ENCODE results near the gene GALM.

Gene GALM

DNA sequence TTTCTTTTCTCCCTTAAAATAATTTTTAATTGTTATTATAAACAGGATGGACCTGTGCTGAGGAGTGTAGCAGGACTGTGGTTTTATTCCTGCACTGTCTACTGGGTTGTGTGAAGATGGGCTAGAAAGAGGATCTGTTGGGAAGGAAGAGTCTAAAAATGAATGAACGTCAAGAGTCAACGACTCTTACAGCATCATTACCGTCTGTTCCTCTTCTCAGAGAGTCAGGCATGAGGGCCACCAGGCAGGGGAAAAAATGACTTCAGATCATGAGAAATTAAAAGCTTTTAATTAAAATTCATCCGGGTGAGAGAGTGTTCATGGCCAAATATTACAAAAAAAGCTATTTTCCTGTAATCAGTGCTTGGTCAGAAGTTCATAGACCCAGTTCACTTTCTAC is 52.7 kb downstream of the GALM start:
- no peak overlapping the region for H2AK5ac ChIP-seq (ENCODE audit: low read length)
- no peaks in the 10 kb centered on the region for H3K79me1 ChIP-seq (ENCODE audit: low read length)
- no peaks in the 10 kb centered on the region for H3K79me2 ChIP-seq (ENCODE audit: control insufficient read depth, insufficient read depth, low read length, poor library complexity)
- DNase-seq, result no peak
- H2AFZ ChIP-seq (ENCODE audit: insufficient read depth, low read length, poor library complexity), result no peak overlapping the region
- no peaks in the 10 kb centered on the region for H3K36me3 ChIP-seq (ENCODE audit: control insufficient read depth in 1 of 2, insufficient read depth in 2 of 2, low read length in 2 of 2)
- H3K4me2 ChIP-seq (ENCODE audit: low read length), result no peak overlapping the region
- H3K27me3 ChIP-seq (ENCODE audit: insufficient read depth, low read length), result no peaks in the 10 kb centered on the region
- no peak overlapping the region for H2BK120ac ChIP-seq (ENCODE audit: insufficient read depth, low read length, poor library complexity)
- H3K9me3 ChIP-seq (ENCODE audit: insufficient read depth, low read depth, low read length), result no peaks in the 10 kb centered on the region
- no peak overlapping the region for H4K8ac ChIP-seq (ENCODE audit: low read depth, low read length)
- H2BK12ac ChIP-seq (ENCODE audit: low read length), result no peak overlapping the region
- H3K4ac ChIP-seq (ENCODE audit: low read depth, low read length), result no peak overlapping the region
- no peak overlapping the region for H3K9ac ChIP-seq (ENCODE audit: low read length)
- no peak overlapping the region for H2BK5ac ChIP-seq (ENCODE audit: low read depth, low read length, poor library complexity)
- H3K14ac ChIP-seq (ENCODE audit: low read length), result no peak overlapping the region
- no CpG with 5 or more reads among the region's 4 CpGs for WGBS (ENCODE audit: extremely low coverage, insufficient coverage, insufficient read length)
- no peak overlapping the region for H4K91ac ChIP-seq (ENCODE audit: low read depth, low read length)
- no peak overlapping the region for H3K4me3 ChIP-seq (ENCODE audit: low read depth, low read length)
- H3K18ac ChIP-seq (ENCODE audit: low read length), result no peak overlapping the region
- no peak overlapping the region for H4K12ac ChIP-seq (ENCODE audit: low read depth, low read length)
- no peak overlapping the region for H3K23ac ChIP-seq (ENCODE audit: low read length)
- H3K27ac ChIP-seq (ENCODE audit: low read depth, low read length), result no peak overlapping the region
- H3K4me1 ChIP-seq (ENCODE audit: control insufficient read depth in 1 of 2, insufficient read depth in 2 of 2, low read length in 2 of 2), result no peaks in the 10 kb centered on the region

DNA sequence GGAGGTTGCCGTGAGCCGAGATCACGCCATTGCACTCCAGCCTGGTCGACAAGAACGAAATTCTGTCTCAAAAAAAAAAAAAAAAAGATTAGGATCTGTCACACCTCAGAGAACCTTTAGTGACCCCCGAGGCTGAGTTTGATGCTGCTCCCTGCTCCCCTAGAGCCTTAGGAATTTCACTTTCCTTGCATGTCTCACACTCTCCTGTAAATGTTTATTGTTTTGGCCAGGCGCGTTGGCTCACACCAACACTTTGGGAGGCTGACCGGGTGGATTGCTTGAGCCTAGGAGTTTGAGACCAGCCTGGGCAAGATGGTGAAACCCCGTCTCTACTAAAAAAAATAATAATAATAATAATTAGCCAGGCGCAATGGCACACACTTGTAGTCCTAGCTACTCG is 53.8 kb downstream of the GALM start:
- no peak overlapping the region for H2AK5ac ChIP-seq (ENCODE audit: low read length)
- no peaks in the 10 kb centered on the region for H3K79me2 ChIP-seq (ENCODE audit: control insufficient read depth, insufficient read depth, low read length, poor library complexity)
- no peaks in the 10 kb centered on the region for H3K27me3 ChIP-seq (ENCODE audit: insufficient read depth, low read length)
- H3K36me3 ChIP-seq (ENCODE audit: control insufficient read depth in 1 of 2, insufficient read depth in 2 of 2, low read length in 2 of 2), result no peaks in the 10 kb centered on the region
- no peak overlapping the region for H3K4ac ChIP-seq (ENCODE audit: low read depth, low read length)
- H3K27ac ChIP-seq (ENCODE audit: low read depth, low read length), result no peak overlapping the region
- H3K9ac ChIP-seq (ENCODE audit: low read length), result no peak overlapping the region
- no peak overlapping the region for H3K18ac ChIP-seq (ENCODE audit: low read length)
- no peak overlapping the region for H3K23ac ChIP-seq (ENCODE audit: low read length)
- H2BK12ac ChIP-seq (ENCODE audit: low read length), result no peak overlapping the region
- no peak overlapping the region for H4K12ac ChIP-seq (ENCODE audit: low read depth, low read length)
- no peak overlapping the region for H3K14ac ChIP-seq (ENCODE audit: low read length)
- no peaks in the 10 kb centered on the region for H3K9me3 ChIP-seq (ENCODE audit: insufficient read depth, low read depth, low read length)
- H3K4me2 ChIP-seq (ENCODE audit: low read length), result no peak overlapping the region
- H3K4me1 ChIP-seq (ENCODE audit: control insufficient read depth in 1 of 2, insufficient read depth in 2 of 2, low read length in 2 of 2), result no peaks in the 10 kb centered on the region
- no peak overlapping the region for H4K91ac ChIP-seq (ENCODE audit: low read depth, low read length)
- H2BK5ac ChIP-seq (ENCODE audit: low read depth, low read length, poor library complexity), result no peak overlapping the region
- no peaks in the 10 kb centered on the region for H3K79me1 ChIP-seq (ENCODE audit: low read length)
- H2BK120ac ChIP-seq (ENCODE audit: insufficient read depth, low read length, poor library complexity), result no peak overlapping the region
- H4K8ac ChIP-seq (ENCODE audit: low read depth, low read length), result no peak overlapping the region
- H3K4me3 ChIP-seq (ENCODE audit: low read depth, low read length), result no peak overlapping the region
- H2AFZ ChIP-seq (ENCODE audit: insufficient read depth, low read length, poor library complexity), result no peak overlapping the region
- DNase-seq, result no peak
- WGBS (ENCODE audit: extremely low coverage, insufficient coverage, insufficient read length), result no CpG with 5 or more reads among the region's 12 CpGs

DNA sequence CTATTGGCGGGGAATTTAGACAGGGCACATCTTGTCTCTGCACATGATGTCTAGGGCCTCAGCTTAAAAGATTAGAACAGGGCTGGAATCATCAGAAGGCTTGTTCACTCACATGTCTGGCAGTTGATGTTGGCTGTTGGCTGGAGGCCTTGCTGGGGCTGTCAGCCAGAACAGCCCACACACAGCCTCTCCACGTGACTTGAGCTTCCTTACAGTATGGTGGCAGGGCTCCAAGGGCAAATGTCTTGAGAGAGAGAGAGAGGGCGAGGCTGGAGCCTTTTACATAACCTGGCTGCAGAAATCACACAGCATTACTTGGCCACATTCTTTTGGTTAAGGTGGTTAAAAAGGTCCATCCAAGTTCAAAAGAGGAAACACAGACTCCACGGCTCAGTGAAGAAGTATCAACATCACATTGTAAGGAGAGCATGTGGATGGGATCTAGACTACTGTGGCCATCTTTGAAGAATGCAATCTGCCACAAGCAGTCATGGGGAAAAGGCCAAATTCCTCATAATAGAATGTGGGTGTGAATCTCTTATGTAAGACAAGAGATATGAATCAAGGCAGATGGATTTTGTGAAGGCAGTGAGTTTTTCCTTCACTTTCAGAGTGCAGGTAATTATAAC is 54.8 kb downstream of the GALM start:
- Histone ChIP-seq H3K23ac (ENCODE audit: low read length) (no peak overlapping the region), H3K79me1 (ENCODE audit: low read length) (no peaks in the 10 kb centered on the region), H4K91ac (ENCODE audit: low read depth, low read length) (no peak overlapping the region), H4K12ac (ENCODE audit: low read depth, low read length) (no peak overlapping the region), H3K18ac (ENCODE audit: low read length) (no peak overlapping the region), H3K36me3 (ENCODE audit: control insufficient read depth in 1 of 2, insufficient read depth in 2 of 2, low read length in 2 of 2) (no peaks in the 10 kb centered on the region), H3K4me3 (ENCODE audit: low read depth, low read length) (no peak overlapping the region), H2AFZ (ENCODE audit: insufficient read depth, low read length, poor library complexity) (no peak overlapping the region), H3K79me2 (ENCODE audit: control insufficient read depth, insufficient read depth, low read length, poor library complexity) (no peaks in the 10 kb centered on the region), H2BK12ac (ENCODE audit: low read length) (no peak overlapping the region), H2BK120ac (ENCODE audit: insufficient read depth, low read length, poor library complexity) (no peak overlapping the region), H3K4me2 (ENCODE audit: low read length) (no peak overlapping the region), H3K14ac (ENCODE audit: low read length) (no peak overlapping the region), H3K9ac (ENCODE audit: low read length) (no peak overlapping the region), H4K8ac (ENCODE audit: low read depth, low read length) (no peak overlapping the region), H3K9me3 (ENCODE audit: insufficient read depth, low read depth, low read length) (no peaks in the 10 kb centered on the region), H2AK5ac (ENCODE audit: low read length) (no peak overlapping the region), H2BK5ac (ENCODE audit: low read depth, low read length, poor library complexity) (no peak overlapping the region), H3K4me1 (ENCODE audit: control insufficient read depth in 1 of 2, insufficient read depth in 2 of 2, low read length in 2 of 2) (no peaks in the 10 kb centered on the region), H3K27me3 (ENCODE audit: insufficient read depth, low read length) (no peaks in the 10 kb centered on the region), H3K27ac (ENCODE audit: low read depth, low read length) (no peak overlapping the region), H3K4ac (ENCODE audit: low read depth, low read length) (no peak overlapping the region)
- peak; percentile 78 to 92 for DNase-seq
- WGBS (ENCODE audit: extremely low coverage, insufficient coverage, insufficient read length), result no CpG with 5 or more reads among the region's 4 CpGs

DNA sequence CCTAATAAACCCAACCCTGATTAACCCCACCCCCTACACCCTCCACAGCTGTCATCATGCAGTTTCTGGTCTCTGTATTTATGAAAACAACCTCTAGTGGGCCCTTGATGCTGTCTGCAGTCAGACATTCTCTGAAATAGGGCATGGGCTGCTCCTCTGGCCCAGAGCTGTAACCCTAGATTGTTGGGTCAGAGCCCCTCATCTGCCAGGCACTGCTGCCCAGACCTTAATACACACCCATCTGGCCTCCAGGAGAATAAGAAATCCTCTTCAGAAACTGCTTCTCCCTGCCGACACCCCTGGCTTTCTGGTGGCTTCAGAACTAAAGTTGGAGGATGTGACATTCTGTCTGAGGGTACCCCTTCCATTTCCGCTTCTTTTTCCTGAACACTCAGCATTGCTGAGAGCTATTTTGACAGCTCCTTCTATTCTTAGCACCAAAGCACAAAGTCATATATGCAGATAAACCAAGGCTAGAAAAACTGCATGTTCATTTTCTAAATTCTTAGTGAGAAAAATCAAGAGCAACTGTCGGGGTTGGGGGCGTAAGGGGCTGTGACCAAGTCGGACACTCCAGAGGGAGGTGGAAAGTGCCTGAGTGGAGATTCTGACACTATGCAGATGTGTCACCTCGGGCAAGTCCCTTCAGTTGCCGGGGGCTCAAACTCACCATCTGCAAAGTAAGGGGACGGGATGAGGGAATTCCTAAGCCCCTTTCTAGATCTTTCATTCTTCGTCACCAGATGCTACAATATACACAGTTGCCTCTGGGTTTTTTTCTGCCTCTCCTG is 56.6 kb downstream of the GALM start:
- DNase-seq, result no peak
- Histone ChIP-seq H3K36me3 (ENCODE audit: control insufficient read depth in 1 of 2, insufficient read depth in 2 of 2, low read length in 2 of 2) (no peaks in the 10 kb centered on the region), H3K18ac (ENCODE audit: low read length) (no peak overlapping the region), H3K14ac (ENCODE audit: low read length) (no peak overlapping the region), H3K79me2 (ENCODE audit: control insufficient read depth, insufficient read depth, low read length, poor library complexity) (no peaks in the 10 kb centered on the region), H3K4me3 (ENCODE audit: low read depth, low read length) (no peak overlapping the region), H2AK5ac (ENCODE audit: low read length) (no peak overlapping the region), H3K4ac (ENCODE audit: low read depth, low read length) (no peak overlapping the region), H3K4me2 (ENCODE audit: low read length) (no peak overlapping the region), H3K9me3 (ENCODE audit: insufficient read depth, low read depth, low read length) (no peaks in the 10 kb centered on the region), H3K4me1 (ENCODE audit: control insufficient read depth in 1 of 2, insufficient read depth in 2 of 2, low read length in 2 of 2) (no peaks in the 10 kb centered on the region), H4K12ac (ENCODE audit: low read depth, low read length) (no peak overlapping the region), H2AFZ (ENCODE audit: insufficient read depth, low read length, poor library complexity) (no peak overlapping the region), H2BK5ac (ENCODE audit: low read depth, low read length, poor library complexity) (no peak overlapping the region), H3K23ac (ENCODE audit: low read length) (no peak overlapping the region), H2BK12ac (ENCODE audit: low read length) (no peak overlapping the region), H3K79me1 (ENCODE audit: low read length) (no peaks in the 10 kb centered on the region), H4K91ac (ENCODE audit: low read depth, low read length) (no peak overlapping the region), H4K8ac (ENCODE audit: low read depth, low read length) (no peak overlapping the region), H3K9ac (ENCODE audit: low read length) (no peak overlapping the region), H3K27ac (ENCODE audit: low read depth, low read length) (no peak overlapping the region), H2BK120ac (ENCODE audit: insufficient read depth, low read length, poor library complexity) (no peak overlapping the region), H3K27me3 (ENCODE audit: insufficient read depth, low read length) (no peaks in the 10 kb centered on the region)
- no CpG with 5 or more reads among the region's 9 CpGs for WGBS (ENCODE audit: extremely low coverage, insufficient coverage, insufficient read length)
